A549 (cell line): ENCODE measurements around the gene ARHGEF28. TPM values are rescaled to one million over a fixed set of nuclear protein-coding genes. Genes with fewer than 3 reads are reported as not detected.

Source experiments
- ATAC-seq, 2 experiments: fragments of 200-7000 bp in 1 of 2; fragments of >200 bp in 1 of 2; cut with Nextera tagmentation in 1 of 2; cut with Tn5 transposase in 1 of 2; 3 replicates each; pipeline versions ENCODE4 v1.8.0 to v1.9.1; 2018 to 2020; ENCODE audit warnings: mild to moderate bottlenecking in 1 of 2, moderate library complexity in 1 of 2
- CTCF ChIA-PET: fragments of 300-600 bp; sonication (Branson Sonifier 250); formaldehyde crosslinking; extraction: SDS; loops from one replicate; lab custom pipeline; 2021; ENCODE audit warnings: antibody characterized with exemption, inconsistent platforms; lab: Yijun Ruan, JAX
- POLR2A ChIA-PET: fragments of 350-600 bp; formaldehyde crosslinking; extraction: SDS; loops from one replicate; lab custom pipeline; 2021; ENCODE audit warnings: antibody characterized with exemption, inconsistent platforms; lab: Yijun Ruan, JAX
- DNase-seq, 2 experiments: peaks; one replicate each; pipeline versions ENCODE4 v3.0.0 to v3.0.0-alpha.2; 2011 to 2016; ENCODE audit warnings: low read depth in 1 of 2, low spot score in 1 of 2
- FAIRE-seq: peaks from 2 replicates; lab custom pipeline; 2011; peaks lifted over from hg19 to GRCh38; lab: Jason Lieb, UNC
- H3K27ac ChIP-seq, 2 experiments: fragments of >200 bp; sonication (Bioruptor Twin); formaldehyde crosslinking; 3 replicates each; pipeline ENCODE4 v1.5.1; 2016 to 2017
- H3K4me1 ChIP-seq: fragments of >200 bp; sonication (Bioruptor Twin); formaldehyde crosslinking; 3 replicates; pipeline ENCODE4 v1.6.1; 2016
- H3K4me2 ChIP-seq: fragments of >200 bp; sonication (Bioruptor Twin); formaldehyde crosslinking; 3 replicates; pipeline ENCODE4 v1.6.1; 2016
- H3K4me3 ChIP-seq: fragments of >200 bp; sonication (Bioruptor Twin); formaldehyde crosslinking; 3 replicates; pipeline ENCODE4 v1.5.1; 2016
- H3K9me3 ChIP-seq: fragments of >200 bp; sonication (Bioruptor Twin); formaldehyde crosslinking; 3 replicates; pipeline ENCODE4 v1.6.1; 2016
- CBX8 ChIP-seq: fragments of 200-600 bp; sonication (generic); IDR thresholded peaks from 2 replicates; pipeline ENCODE4 v1.6.1; 2016
- CEBPB ChIP-seq, 2 experiments: fragments of >200 bp in 1 of 2; sonication (Bioruptor Twin) in 1 of 2; formaldehyde crosslinking in 1 of 2; IDR thresholded peaks; 2 replicates each; pipeline ENCODE4 v1.6.1; 2012 to 2016
- CHD4 ChIP-seq: fragments of 200-600 bp; sonication (generic); IDR thresholded peaks from 2 replicates; pipeline ENCODE4 v1.6.1; 2016; ENCODE audit warnings: antibody characterized with exemption, mild to moderate bottlenecking, borderline replicate concordance
- CTCF ChIP-seq: fragments of >200 bp; sonication (Bioruptor Twin); formaldehyde crosslinking; IDR thresholded peaks from 3 replicates; pipeline ENCODE4 v1.5.1; 2016
- E2F6 ChIP-seq: IDR thresholded peaks from 2 replicates; pipeline ENCODE4 v1.6.1; 2012; ENCODE audit warnings: low read depth, borderline replicate concordance
- ELK1 ChIP-seq: fragments of 150-350 bp; IDR thresholded peaks from 2 replicates; pipeline ENCODE4 v1.6.1; 2014; ENCODE audit warnings: low read depth, mild to moderate bottlenecking, low read length
- HDAC2 ChIP-seq: fragments of 200-600 bp; sonication (generic); IDR thresholded peaks from 2 replicates; pipeline ENCODE4 v1.6.1; 2016
- HES2 ChIP-seq: fragments of >200 bp; sonication (Bioruptor Twin); formaldehyde crosslinking; IDR thresholded peaks from 2 replicates; pipeline ENCODE4 v1.6.1; 2016
- HEYL ChIP-seq: fragments of 250-450 bp; sonication (Bioruptor Pico); IDR thresholded peaks from 2 replicates; pipeline ENCODE4 v1.8.0; 2021; ENCODE audit warnings: mild to moderate bottlenecking, moderate library complexity
- HOXB13 ChIP-seq: fragments of 250-450 bp; sonication (Bioruptor Pico); IDR thresholded peaks from 2 replicates; pipeline ENCODE4 v1.5.0; 2020; ENCODE audit warnings: low read depth, mild to moderate bottlenecking, moderate library complexity
- JUN ChIP-seq, 2 experiments: fragments of >200 bp; sonication (Bioruptor Twin); formaldehyde crosslinking; IDR thresholded peaks; 2 replicates in 1 of 2; 3 replicates in 1 of 2; pipeline ENCODE4 v1.6.1; 2016 to 2017
- NFE2L2 ChIP-seq: fragments of 150-350 bp; conservative IDR thresholded peaks from 2 replicates; pipeline ENCODE4 v1.6.1; 2014; ENCODE audit warnings: low read length
- NPAS2 ChIP-seq: fragments of 250-450 bp; sonication (Bioruptor Pico); IDR thresholded peaks from 2 replicates; pipeline ENCODE4 v1.8.0; 2022; ENCODE audit warnings: mild to moderate bottlenecking, moderate library complexity, borderline replicate concordance
- PBX3 ChIP-seq: IDR thresholded peaks from 2 replicates; pipeline ENCODE4 v1.6.1; 2012
- POLR2A ChIP-seq: IDR thresholded peaks from 2 replicates; pipeline ENCODE4 v1.6.1; 2012; ENCODE audit warnings: mild to moderate bottlenecking, low read length
- RAD21 ChIP-seq, 2 experiments: fragments of >200 bp in 1 of 2; sonication (Bioruptor Twin) in 1 of 2; formaldehyde crosslinking in 1 of 2; IDR thresholded peaks in 1 of 2; conservative IDR thresholded peaks in 1 of 2; 2 replicates in 1 of 2; 3 replicates in 1 of 2; pipeline ENCODE4 v1.6.1; 2012 to 2018; ENCODE audit warnings: inconsistent platforms in 1 of 2
- SREBF2 ChIP-seq: fragments of 450-650 bp; IDR thresholded peaks from 2 replicates; pipeline ENCODE4 v1.6.1; 2014; ENCODE audit warnings: mild to moderate bottlenecking, moderate library complexity
- TFCP2L1 ChIP-seq: fragments of 250-450 bp; sonication (Bioruptor Pico); IDR thresholded peaks from 2 replicates; pipeline ENCODE4 v1.5.0; 2021; ENCODE audit warnings: mild to moderate bottlenecking
- TP53 ChIP-seq: fragments of 250-450 bp; sonication (Bioruptor Pico); IDR thresholded peaks from 2 replicates; pipeline ENCODE4 v1.5.0; 2021; ENCODE audit warnings: mild to moderate bottlenecking, moderate library complexity
- WGBS: methylation state at CpG from one replicate; pipeline ENCODE4 v1.1.6; 2017; ENCODE audit errors: missing lambda C conversion rate; 5-methylcytosine and 5-hydroxymethylcytosine counted together
- polyA plus RNA-seq, 4 experiments: library from polyadenylated mRNA; depleted of rRNA in 3 of 4; stranded (reverse); fragments of >200 nt; fragmentation: RNase III in 1 of 4; extraction: RNeasy Plus Mini Kit Qiagen cat#74134 plus additional on column Dnase treatment in 1 of 4; gene quantifications; 2 replicates in 3 of 4; 3 replicates in 1 of 4; pipeline ENCODE4 v1.2.3, GENCODE V29; 2011 to 2017
- TF ChIP-seq, protein P1 (sequence below): fragments of 450-650 bp; IDR thresholded peaks from 2 replicates; pipeline ENCODE4 v1.6.1; 2014; ENCODE audit warnings: antibody characterized with exemption
- TF ChIP-seq, protein P2 (sequence below): fragments of 200-600 bp; sonication (generic); IDR thresholded peaks from 2 replicates; pipeline ENCODE4 v1.6.1; 2016; ENCODE audit warnings: antibody characterized with exemption, mild to moderate bottlenecking, moderate library complexity

ARHGEF28 gene
- polyA plus RNA-seq, 2 of the 4 experiments (the other 2 are of a cell fraction), result 17.0 to 22.3 TPM

DNA sequence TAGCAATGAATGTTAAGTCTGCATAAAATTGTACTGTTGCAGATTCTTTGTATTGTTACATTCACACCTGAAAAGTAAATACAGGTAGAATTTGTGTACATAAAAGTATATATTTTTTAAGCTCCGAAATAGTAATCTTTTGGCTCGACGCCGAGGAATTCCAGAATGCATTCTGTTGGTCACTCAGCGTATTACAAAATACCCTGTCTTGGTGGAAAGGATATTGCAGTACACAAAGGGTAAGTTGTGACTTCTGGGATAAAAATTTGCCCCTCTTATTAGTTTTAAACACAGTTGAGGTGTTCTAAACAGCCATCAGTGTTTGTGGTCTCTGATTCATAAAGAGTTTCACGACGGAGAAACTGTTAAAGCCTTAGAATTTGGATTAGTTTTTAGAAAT, 257.6 kb downstream of the ARHGEF28 start (continued):
- TF ChIP-seq JUN (IDR thresholded peaks at IDR 0.05) (no peak), ELK1 (no peak), CTCF (no peak)

DNA sequence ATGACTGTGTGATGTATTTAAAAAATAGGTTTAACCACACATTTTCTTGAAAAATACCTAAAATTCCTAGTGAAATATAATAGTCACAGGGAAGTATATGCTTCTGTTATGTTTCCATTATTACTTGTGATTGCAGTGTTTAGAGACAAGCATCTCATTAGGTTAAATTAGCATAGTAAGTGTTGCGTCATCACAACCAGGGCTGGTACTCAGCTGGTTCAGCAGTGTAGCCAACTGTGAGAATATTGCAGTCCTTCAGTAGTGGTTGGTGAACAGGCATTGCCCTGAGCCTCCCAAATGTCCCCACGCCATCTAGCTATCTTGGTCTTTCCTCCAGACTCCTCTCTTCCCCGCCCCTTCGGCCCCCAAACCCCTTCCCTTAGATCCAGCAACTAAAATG, 261.7 kb downstream of the ARHGEF28 start:
- Histone ChIP-seq H3K9me3 (no peaks in the 10 kb centered on the region), H3K4me1 (no peaks in the 10 kb centered on the region), H3K27ac (no peak overlapping the region), H3K4me3 (no peak overlapping the region), H3K4me2 (no peak overlapping the region)
- CTCF ChIA-PET, result interaction anchor here (1.8 to 2.2 kb wide), 2 partner anchors 14 to 297 kb away, joined by 6 to 7 read pairs; no protein-coding TSS in a partner anchor
- POLR2A ChIA-PET, result no interaction called here
- DNase-seq (no peak), ATAC-seq (no peak), FAIRE-seq (no peak)
- TF ChIP-seq HES2, result no peak
- TF ChIP-seq CEBPB (IDR thresholded peaks at IDR 0.05), result peak in 1 of 2 experiments; percentile 36; a peak in 1 of 4 replicates
- TF ChIP-seq, protein P1, sequence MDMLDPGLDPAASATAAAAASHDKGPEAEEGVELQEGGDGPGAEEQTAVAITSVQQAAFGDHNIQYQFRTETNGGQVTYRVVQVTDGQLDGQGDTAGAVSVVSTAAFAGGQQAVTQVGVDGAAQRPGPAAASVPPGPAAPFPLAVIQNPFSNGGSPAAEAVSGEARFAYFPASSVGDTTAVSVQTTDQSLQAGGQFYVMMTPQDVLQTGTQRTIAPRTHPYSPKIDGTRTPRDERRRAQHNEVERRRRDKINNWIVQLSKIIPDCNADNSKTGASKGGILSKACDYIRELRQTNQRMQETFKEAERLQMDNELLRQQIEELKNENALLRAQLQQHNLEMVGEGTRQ, result no peak
- no peak for TF ChIP-seq E2F6
- no peak for TF ChIP-seq HEYL (CRISPR knock-in tag)
- WGBS, result 99% methylated on average over 3 of the region's 4 CpGs

- H3K9me3 ChIP-seq, result no peaks in the 10 kb centered on the region
- H3K27ac ChIP-seq, result no peak overlapping the region
- FAIRE-seq (no peak), ATAC-seq (no peak), DNase-seq (no peak)
- TF ChIP-seq HDAC2, result no peak
- no peak for TF ChIP-seq HOXB13 (CRISPR knock-in tag)
- no peak for TF ChIP-seq TP53 (CRISPR knock-in tag)
- TF ChIP-seq RAD21 (conservative IDR thresholded peaks at IDR 0.05 in 1 of 2, IDR thresholded peaks at IDR 0.05 in 1 of 2), result no peak
- TF ChIP-seq HEYL (CRISPR knock-in tag), result no peak
- TF ChIP-seq CHD4, result no peak
- no peak for TF ChIP-seq PBX3
- ChIA-PET POLR2A (no interaction called here), CTCF (interaction anchor here (2.5 to 2.7 kb wide), 2 partner anchors 12 to 750 kb away, joined by 6 to 16 read pairs; partner anchors contain the start of gene ENC1)
- 93% methylated on average over 4 of the region's 4 CpGs for WGBS
- no peak overlapping the region for H3K4me2 ChIP-seq
- H3K4me1 ChIP-seq, result no peaks in the 10 kb centered on the region
- no peak overlapping the region for H3K4me3 ChIP-seq
Measured at GRCh38 chr5:73890569-73890968, 264.6 kb downstream of the ARHGEF28 start.

- no peak overlapping the region for H3K4me2 ChIP-seq
- CTCF ChIA-PET, result interaction anchor here (1.6 to 3.8 kb wide), 4 partner anchors 10 to 750 kb away, joined by 6 to 27 read pairs (median 10); partner anchors contain the start of gene ENC1
- 93% methylated on average over 6 of the region's 6 CpGs for WGBS
- no peak for DNase-seq
- ATAC-seq, result no peak
- FAIRE-seq, result no peak
- no peak overlapping the region for H3K4me3 ChIP-seq
- no peaks in the 10 kb centered on the region for H3K4me1 ChIP-seq
- H3K9me3 ChIP-seq, result no peaks in the 10 kb centered on the region
- H3K27ac ChIP-seq, result no peak overlapping the region
- POLR2A ChIA-PET, result no interaction called here
- TF ChIP-seq TFCP2L1 (CRISPR knock-in tag), result no peak
- no peak for TF ChIP-seq CBX8
- no peak for TF ChIP-seq CEBPB (IDR thresholded peaks at IDR 0.05)
- TF ChIP-seq NFE2L2, result no peak
- TF ChIP-seq SREBF2, result no peak
- TF ChIP-seq NPAS2 (CRISPR knock-in tag), result no peak
- no peak for TF ChIP-seq E2F6
- no peak for TF ChIP-seq POLR2A
- TF ChIP-seq HDAC2, result no peak
- TF ChIP-seq, protein P2, sequence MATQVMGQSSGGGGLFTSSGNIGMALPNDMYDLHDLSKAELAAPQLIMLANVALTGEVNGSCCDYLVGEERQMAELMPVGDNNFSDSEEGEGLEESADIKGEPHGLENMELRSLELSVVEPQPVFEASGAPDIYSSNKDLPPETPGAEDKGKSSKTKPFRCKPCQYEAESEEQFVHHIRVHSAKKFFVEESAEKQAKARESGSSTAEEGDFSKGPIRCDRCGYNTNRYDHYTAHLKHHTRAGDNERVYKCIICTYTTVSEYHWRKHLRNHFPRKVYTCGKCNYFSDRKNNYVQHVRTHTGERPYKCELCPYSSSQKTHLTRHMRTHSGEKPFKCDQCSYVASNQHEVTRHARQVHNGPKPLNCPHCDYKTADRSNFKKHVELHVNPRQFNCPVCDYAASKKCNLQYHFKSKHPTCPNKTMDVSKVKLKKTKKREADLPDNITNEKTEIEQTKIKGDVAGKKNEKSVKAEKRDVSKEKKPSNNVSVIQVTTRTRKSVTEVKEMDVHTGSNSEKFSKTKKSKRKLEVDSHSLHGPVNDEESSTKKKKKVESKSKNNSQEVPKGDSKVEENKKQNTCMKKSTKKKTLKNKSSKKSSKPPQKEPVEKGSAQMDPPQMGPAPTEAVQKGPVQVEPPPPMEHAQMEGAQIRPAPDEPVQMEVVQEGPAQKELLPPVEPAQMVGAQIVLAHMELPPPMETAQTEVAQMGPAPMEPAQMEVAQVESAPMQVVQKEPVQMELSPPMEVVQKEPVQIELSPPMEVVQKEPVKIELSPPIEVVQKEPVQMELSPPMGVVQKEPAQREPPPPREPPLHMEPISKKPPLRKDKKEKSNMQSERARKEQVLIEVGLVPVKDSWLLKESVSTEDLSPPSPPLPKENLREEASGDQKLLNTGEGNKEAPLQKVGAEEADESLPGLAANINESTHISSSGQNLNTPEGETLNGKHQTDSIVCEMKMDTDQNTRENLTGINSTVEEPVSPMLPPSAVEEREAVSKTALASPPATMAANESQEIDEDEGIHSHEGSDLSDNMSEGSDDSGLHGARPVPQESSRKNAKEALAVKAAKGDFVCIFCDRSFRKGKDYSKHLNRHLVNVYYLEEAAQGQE, result no peak
Measured at GRCh38 chr5:73892218-73892617, 266.2 kb downstream of the ARHGEF28 start.
